Hypothalamus (tissue), 51 donors: ENCODE results near the gene FAR2.
"Not testable (repeated sequence)": the region's sequence is repeated elsewhere in the genome, so short reads cannot be mapped to it uniquely, and the experiment has no call there.

Source experiments
- DNase-seq, 51 donors: peaks; one replicate each; lab custom pipeline; 2025; lab: John Stamatoyannopoulos, UW

The FAR2 gene

DNA sequence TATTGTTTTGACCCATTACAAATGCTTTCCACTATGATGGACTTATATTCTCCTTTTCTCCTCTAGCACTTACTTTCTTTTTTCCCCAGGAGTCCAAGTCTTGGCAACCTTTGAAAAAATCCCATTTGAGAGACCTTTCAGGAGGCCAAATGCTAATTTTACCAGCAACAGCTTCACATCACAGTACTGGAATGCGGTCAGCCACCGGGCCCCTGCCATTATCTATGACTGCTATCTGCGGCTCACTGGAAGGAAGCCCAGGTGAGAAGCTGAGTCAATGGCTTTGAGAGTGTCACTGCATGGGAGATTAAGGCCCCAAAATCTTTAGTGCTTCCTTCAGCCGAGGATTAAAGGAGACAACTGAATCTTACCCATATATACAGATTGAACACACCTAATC, 167.7 kb downstream of the FAR2 start:
- DNase-seq = peak in 7 of 51 donors; percentile 1 to 39 (median 4)

- peak in 34 of 51 donors; percentile 2 to 87 (median 27) for DNase-seq
Measured at GRCh38 chr12:29317556-29318363, 168.7 kb downstream of the FAR2 start.

GRCh38 chr12:29320295-29321085, 171.4 kb downstream of the FAR2 start:
- no peak for DNase-seq

GRCh38 chr12:29322157-29322556, 173.1 kb downstream of the FAR2 start:
- DNase-seq = no peak

- no peak for DNase-seq
Measured at GRCh38 chr12:29329411-29329810, 180.3 kb downstream of the FAR2 start.

GRCh38 chr12:29333178-29333577, 184.1 kb downstream of the FAR2 start:
- DNase-seq = no peak

- DNase-seq = no peak
Measured at GRCh38 chr12:29334937-29335336, 185.9 kb downstream of the FAR2 start.

DNA sequence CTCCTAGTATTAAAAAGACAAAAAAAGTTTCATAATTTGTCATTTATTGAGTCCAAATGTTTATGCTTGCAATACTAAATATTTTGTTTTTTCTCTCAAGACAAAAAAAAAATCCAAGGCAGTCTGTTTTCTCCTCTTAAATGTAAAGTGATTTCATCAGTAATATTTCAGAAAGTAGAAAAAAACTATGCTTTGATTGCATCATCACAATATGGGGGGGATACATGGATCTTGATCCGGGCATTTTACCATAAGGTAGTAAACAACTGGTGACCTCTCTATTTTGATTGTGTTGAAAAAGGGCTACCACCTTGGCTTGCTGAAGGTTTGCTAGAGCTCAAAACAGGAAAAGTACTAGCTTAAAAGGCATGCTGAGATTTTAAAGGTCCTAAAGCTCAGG, 188.2 kb downstream of the FAR2 start:
- DNase-seq = no peak

DNA sequence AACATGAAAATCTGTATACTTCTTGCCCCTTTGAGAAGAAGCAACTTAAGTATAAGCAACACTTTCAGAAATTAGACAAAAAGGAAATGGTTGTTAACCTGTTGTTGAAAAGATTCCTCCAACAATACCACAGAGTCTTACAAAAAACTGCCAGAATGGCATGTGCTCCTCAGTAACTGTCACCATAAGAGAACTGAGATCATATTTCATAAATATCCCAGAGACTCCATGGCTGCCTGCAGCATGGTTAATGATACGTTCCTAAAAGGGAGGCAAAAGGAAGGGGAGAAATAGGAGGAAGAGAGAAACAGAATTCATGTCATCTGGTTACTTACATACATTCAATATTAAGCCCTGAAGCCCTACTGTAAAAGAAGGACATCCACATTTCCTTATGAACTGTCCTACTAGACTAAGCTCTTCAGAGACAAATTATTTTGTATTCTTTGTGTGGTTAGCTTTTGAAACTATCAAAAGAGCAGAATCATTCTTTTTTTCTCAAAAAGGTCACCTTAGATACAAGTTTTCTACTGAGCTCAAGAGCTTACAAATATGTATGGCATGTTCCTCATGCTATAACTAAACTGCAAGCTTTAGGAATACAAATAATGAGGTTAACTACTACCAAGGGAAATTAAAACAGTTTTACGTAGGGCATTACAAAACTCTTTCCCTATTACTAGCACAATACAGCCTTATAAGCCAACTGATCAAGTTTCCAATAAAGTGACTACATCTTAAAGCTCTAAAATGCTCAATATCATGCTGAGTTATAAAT, 194.1 kb downstream of the FAR2 start:
- DNase-seq = no peak

- no peak for DNase-seq
Measured at GRCh38 chr12:29346769-29347421, 197.8 kb downstream of the FAR2 start.

- no peak for DNase-seq
Measured at GRCh38 chr12:29350080-29350479, 201.0 kb downstream of the FAR2 start.

DNA sequence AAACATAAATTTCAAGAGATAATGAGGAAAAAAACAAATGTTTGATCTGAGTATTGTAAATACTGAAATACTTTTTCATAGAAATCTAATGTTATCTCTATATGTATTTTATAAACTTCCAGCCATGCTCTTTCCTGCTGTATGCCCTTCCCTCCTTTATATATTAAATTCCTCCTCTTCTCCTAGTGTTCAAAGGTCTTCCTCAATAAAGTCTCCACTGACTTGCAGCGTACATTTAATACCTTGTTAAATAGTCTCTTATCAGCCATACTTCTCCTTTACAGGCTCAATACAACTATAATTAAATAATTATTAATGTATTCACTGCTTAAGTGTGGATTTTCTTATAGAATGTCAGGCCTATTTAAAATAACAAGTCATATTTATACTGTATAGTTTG, 205.9 kb downstream of the FAR2 start:
- DNase-seq = no peak

GRCh38 chr12:29365091-29365490, 216.0 kb downstream of the FAR2 start:
- no peak for DNase-seq

GRCh38 chr12:29374012-29374411, 224.9 kb downstream of the FAR2 start:
- no peak for DNase-seq

- no peak for DNase-seq
Measured at GRCh38 chr12:29374913-29375312, 225.8 kb downstream of the FAR2 start.

GRCh38 chr12:29376118-29376517, 227.0 kb downstream of the FAR2 start:
- DNase-seq = no peak

- DNase-seq = peak; percentile 19 to 94 (median 72)
Measured at GRCh38 chr12:29380536-29381523, 231.8 kb downstream of the FAR2 start, which contains the start of gene ERGIC2. ERGIC2 (minus strand) TSS chr12:29381172; CDS start chr12:29371633, 9,539 bp downstream.

GRCh38 chr12:29382251-29382650, 233.2 kb downstream of the FAR2 start:
- DNase-seq = no peak

- not testable (repeated sequence) for DNase-seq
Measured at GRCh38 chr12:29385194-29385593, 236.1 kb downstream of the FAR2 start.
